Left lung (tissue), 10 donors: ENCODE data around the gene C21orf58. TPM values are rescaled to one million over a fixed set of nuclear protein-coding genes. Genes with fewer than 3 reads are reported as not detected.

ENCODE experiments used
- ATAC-seq: fragments of 200-7000 bp; cut with Tn5 transposase; one replicate; pipeline ENCODE4 v1.9.1; 2020; ENCODE audit warnings: moderate library complexity
- DNase-seq, 4 donors: peaks; one replicate each; pipeline ENCODE4 v3.0.0-alpha.2; 2013 to 2020
- H3K27ac ChIP-seq, 2 donors: fragments of 200-600 bp; sonication (generic) in 1 of 2; one replicate each; pipeline versions ENCODE4 v1.5.0 to v1.8.0; 2020 to 2021
- H3K27me3 ChIP-seq, 2 donors: fragments of 200-600 bp; sonication (generic) in 1 of 2; one replicate each; pipeline versions ENCODE4 v1.5.0 to v1.8.0; 2020 to 2021
- H3K36me3 ChIP-seq, 2 donors: fragments of 200-600 bp; sonication (generic) in 1 of 2; one replicate each; pipeline versions ENCODE4 v1.5.0 to v1.8.0; 2020 to 2021
- H3K4me1 ChIP-seq, 2 donors: fragments of 200-600 bp; one replicate each; pipeline ENCODE4 v1.8.0; 2021
- H3K4me3 ChIP-seq, 2 donors: fragments of 200-600 bp; sonication (generic) in 1 of 2; one replicate each; pipeline versions ENCODE4 v1.5.0 to v1.8.0; 2020 to 2021; ENCODE audit warnings: mild to moderate bottlenecking in 1 of 2
- H3K9me3 ChIP-seq, 2 donors: fragments of 200-600 bp; sonication (generic) in 1 of 2; one replicate each; pipeline versions ENCODE4 v1.5.0 to v1.8.0; 2020 to 2021
- CTCF ChIP-seq, 2 donors: fragments of 200-600 bp; sonication (generic) in 1 of 2; IDR thresholded peaks; one replicate each; pipeline versions ENCODE4 v1.5.0 to v1.8.0; 2021; ENCODE audit warnings: antibody characterized with exemption in 2 of 2
- intact Hi-C, 2 donors: fragments of 100-400 bp; cut with DNase I; formaldehyde crosslinking; loops; one replicate each; pipeline versions ENCODE4 v1.11.2 to v1.14.2; 2022
- polyA plus RNA-seq, 6 donors: library from polyadenylated mRNA; unstranded; fragments of 120-200 nt; gene quantifications; one replicate each; pipeline ENCODE4 v1.2.1, GENCODE V29; 2013; ENCODE audit not compliant: insufficient read length in 6 of 6
- total RNA-seq, 2 donors: library from RNA; stranded (reverse); fragmentation: NEBNext Ultra II Directional; extraction: Animal tissue kit (Norgen Biotek cat#: 25700); gene quantifications; one replicate each; pipeline ENCODE4 v1.2.1, GENCODE V29; 2021
- donor health status: DM: no; HTN: yes; CAD: no.
- donor health status: DM: no; HTN: no; CAD: no.

Gene C21orf58
- total and polyA plus RNA-seq, 8 donors, result 5.8 to 24.6 (median 19.4) TPM

GRCh38 chr21:46345861-46346260, 22.2 kb upstream of the C21orf58 start:
- Histone ChIP-seq H3K27me3 (no peaks in the 10 kb centered on the region), H3K36me3 (peaks cover 0 to 65% of the 10 kb centered on the region in 2 donors), H3K4me3 (no peak overlapping the region), H3K4me1 (no peaks in the 10 kb centered on the region), H3K27ac (no peak overlapping the region), H3K9me3 (no peaks in the 10 kb centered on the region)
- DNase-seq (no peak), ATAC-seq (no peak)
- intact Hi-C loops, result no loop called here
- TF ChIP-seq CTCF (IDR thresholded peaks at IDR 0.05), result no peak

- H3K9me3 ChIP-seq, result no peaks in the 10 kb centered on the region
- no peak overlapping the region for H3K27ac ChIP-seq
- peaks cover 0 to 59% of the 10 kb centered on the region in 2 donors for H3K36me3 ChIP-seq
- no peak for ATAC-seq
- no peaks in the 10 kb centered on the region for H3K27me3 ChIP-seq
- DNase-seq, result peak in 1 of 4 donors; percentile 60
- H3K4me1 ChIP-seq, result no peaks in the 10 kb centered on the region
- H3K4me3 ChIP-seq, result no peak overlapping the region
- intact Hi-C loops, result no loop called here
- no peak for TF ChIP-seq CTCF (IDR thresholded peaks at IDR 0.05)
Measured at GRCh38 chr21:46344219-46344915, 20.7 kb upstream of the C21orf58 start.

- Histone ChIP-seq H3K4me1 (no peaks in the 10 kb centered on the region), H3K4me3 (no peak overlapping the region), H3K36me3 (peaks cover 0 to 59% of the 10 kb centered on the region in 2 donors), H3K9me3 (no peaks in the 10 kb centered on the region), H3K27me3 (no peaks in the 10 kb centered on the region), H3K27ac (no peak overlapping the region)
- DNase-seq (peak in 1 of 4 donors; percentile 16), ATAC-seq (no peak)
- TF ChIP-seq CTCF (IDR thresholded peaks at IDR 0.05), result no peak
- intact Hi-C loops, result no loop called here
Measured at GRCh38 chr21:46340998-46341397, 17.3 kb upstream of the C21orf58 start.

- Histone ChIP-seq H3K4me1 (no peaks in the 10 kb centered on the region), H3K27me3 (no peaks in the 10 kb centered on the region), H3K9me3 (no peaks in the 10 kb centered on the region), H3K4me3 (no peak overlapping the region), H3K36me3 (peaks cover 0 to 74% of the 10 kb centered on the region in 2 donors), H3K27ac (no peak overlapping the region)
- ATAC-seq, result no peak
- intact Hi-C loops, result no loop called here
- TF ChIP-seq CTCF (IDR thresholded peaks at IDR 0.05), result no peak
- no peak for DNase-seq
Measured at GRCh38 chr21:46336603-46337002, 12.9 kb upstream of the C21orf58 start.

DNA sequence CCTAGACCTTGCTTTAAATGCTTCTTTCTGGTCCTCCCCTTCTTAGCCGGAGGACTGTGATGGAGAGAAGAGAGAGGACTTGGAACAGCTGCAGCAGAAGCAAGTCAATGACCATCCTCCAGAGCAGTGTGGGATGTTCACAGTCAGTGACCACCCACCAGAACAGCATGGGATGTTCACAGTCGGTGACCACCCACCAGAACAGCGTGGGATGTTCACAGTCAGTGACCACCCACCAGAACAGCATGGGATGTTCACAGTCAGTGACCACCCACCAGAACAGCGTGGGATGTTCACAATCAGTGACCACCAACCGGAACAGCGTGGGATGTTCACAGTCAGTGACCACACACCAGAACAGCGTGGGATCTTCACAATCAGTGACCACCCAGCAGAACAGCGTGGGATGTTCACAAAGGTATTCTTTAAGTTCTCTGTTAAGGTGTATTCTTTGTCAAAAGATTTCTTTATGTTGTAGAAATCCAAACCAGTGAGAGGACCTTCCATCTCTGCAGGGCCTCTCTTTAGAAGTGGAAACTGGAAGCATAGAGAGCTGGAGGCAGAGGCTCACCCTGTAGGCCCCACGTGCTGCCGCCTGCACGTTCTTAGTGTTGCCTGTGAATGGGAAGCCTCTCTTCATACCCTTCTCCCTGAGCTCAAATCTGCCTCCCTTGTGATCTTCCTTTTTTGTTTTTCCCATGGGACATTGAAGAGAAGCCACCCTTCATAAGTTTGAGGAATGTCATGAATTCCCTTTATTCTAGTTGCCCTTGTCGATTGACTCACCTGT, 10.9 kb upstream of the C21orf58 start:
- intact Hi-C loops, result no loop called here
- Histone ChIP-seq H3K27me3 (no peaks in the 10 kb centered on the region), H3K4me3 (no peak overlapping the region), H3K4me1 (no peaks in the 10 kb centered on the region), H3K27ac (no peak overlapping the region), H3K9me3 (no peaks in the 10 kb centered on the region), H3K36me3 (peaks cover 0 to 78% of the 10 kb centered on the region in 2 donors)
- DNase-seq, result peak in 1 of 4 donors; percentile 8
- TF ChIP-seq CTCF (IDR thresholded peaks at IDR 0.05), result no peak
- no peak for ATAC-seq
